ENCODE measurements around the gene ADGRL2.
A peak's percentile ranks its signal among the peaks of the same experiment; 100 is the strongest.

DNA sequence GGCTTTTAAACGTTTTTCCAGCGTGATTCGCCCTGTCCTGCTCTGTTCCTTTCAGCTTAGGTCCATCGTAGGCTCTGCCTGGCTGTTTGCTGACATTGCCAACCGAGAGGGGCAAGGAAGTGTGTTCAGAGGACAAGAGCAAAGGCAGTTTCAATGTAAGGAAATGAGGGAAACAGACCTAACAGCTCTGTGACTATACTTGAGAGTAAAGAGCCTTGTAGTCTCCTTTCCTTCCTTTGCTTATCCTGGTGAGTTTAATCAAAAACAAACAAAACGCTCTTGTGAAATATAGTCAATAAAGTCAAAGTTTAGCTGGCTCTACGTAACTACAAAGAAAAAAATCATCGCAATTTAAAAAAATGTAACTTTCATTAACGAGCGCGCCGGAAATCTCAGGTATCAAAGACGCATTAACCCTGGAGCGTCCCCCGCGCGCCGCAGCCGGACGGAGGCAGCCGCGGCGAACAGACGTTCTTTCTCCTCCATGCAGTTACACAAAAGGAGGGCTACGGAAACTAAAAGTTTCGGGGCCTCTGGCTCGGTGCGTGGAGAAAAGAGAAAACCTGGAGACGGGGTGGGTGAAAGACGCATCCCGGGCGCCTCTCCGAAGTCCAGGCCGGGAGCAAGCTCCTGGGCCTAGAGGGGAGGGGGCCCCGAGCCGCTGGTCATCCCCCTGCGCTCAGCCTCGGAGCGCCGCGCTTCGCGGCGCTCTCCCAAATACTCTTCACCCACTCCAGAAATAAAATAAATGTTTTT lies 617 bp upstream of the ADGRL2 start:
- TF ChIP-seq, protein P1, sequence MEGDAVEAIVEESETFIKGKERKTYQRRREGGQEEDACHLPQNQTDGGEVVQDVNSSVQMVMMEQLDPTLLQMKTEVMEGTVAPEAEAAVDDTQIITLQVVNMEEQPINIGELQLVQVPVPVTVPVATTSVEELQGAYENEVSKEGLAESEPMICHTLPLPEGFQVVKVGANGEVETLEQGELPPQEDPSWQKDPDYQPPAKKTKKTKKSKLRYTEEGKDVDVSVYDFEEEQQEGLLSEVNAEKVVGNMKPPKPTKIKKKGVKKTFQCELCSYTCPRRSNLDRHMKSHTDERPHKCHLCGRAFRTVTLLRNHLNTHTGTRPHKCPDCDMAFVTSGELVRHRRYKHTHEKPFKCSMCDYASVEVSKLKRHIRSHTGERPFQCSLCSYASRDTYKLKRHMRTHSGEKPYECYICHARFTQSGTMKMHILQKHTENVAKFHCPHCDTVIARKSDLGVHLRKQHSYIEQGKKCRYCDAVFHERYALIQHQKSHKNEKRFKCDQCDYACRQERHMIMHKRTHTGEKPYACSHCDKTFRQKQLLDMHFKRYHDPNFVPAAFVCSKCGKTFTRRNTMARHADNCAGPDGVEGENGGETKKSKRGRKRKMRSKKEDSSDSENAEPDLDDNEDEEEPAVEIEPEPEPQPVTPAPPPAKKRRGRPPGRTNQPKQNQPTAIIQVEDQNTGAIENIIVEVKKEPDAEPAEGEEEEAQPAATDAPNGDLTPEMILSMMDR (IDR thresholded peaks at IDR 0.05): no peak
- peak; percentile 66 for TF ChIP-seq POLR2AphosphoS5 (IDR thresholded peaks at IDR 0.05)

All from esophagus muscularis mucosa (tissue), 3 donors.